GM18861 (cell line): ENCODE results near the gene RAD52.

ENCODE experiments used
- ATAC-seq: cut with Tn5 transposase; IDR thresholded peaks from one replicate; pipeline ENCODE4 v1.9.1; 2021; ENCODE audit not compliant: unreplicated experiment

RAD52 gene

GRCh38 chr12:915090-915489 lies 34.4 kb downstream of the RAD52 start:
- no peak for ATAC-seq

GRCh38 chr12:913919-914698 lies 35.4 kb downstream of the RAD52 start:
- no peak for ATAC-seq

- ATAC-seq = no peak
Observed at GRCh38 chr12:912466-913235, 36.8 kb downstream of the RAD52 start.

- no peak for ATAC-seq
Observed at GRCh38 chr12:911191-911826, 38.2 kb downstream of the RAD52 start.

GRCh38 chr12:910416-910815 lies 39.1 kb downstream of the RAD52 start:
- ATAC-seq = no peak

GRCh38 chr12:909861-910260 lies 39.6 kb downstream of the RAD52 start:
- ATAC-seq = no peak

GRCh38 chr12:907413-908185 lies 41.9 kb downstream of the RAD52 start:
- no peak for ATAC-seq

- no peak for ATAC-seq
Observed at GRCh38 chr12:906062-906585, 43.4 kb downstream of the RAD52 start.

GRCh38 chr12:905261-906031 lies 44.0 kb downstream of the RAD52 start:
- no peak for ATAC-seq

GRCh38 chr12:904010-904414 lies 45.5 kb downstream of the RAD52 start:
- ATAC-seq = no peak

- ATAC-seq = no peak
Observed at GRCh38 chr12:903055-903454, 46.4 kb downstream of the RAD52 start.

- ATAC-seq = no peak
Observed at GRCh38 chr12:902581-902980, 46.9 kb downstream of the RAD52 start.

GRCh38 chr12:897386-897785 lies 52.1 kb downstream of the RAD52 start:
- ATAC-seq = no peak

GRCh38 chr12:896031-896430 lies 53.5 kb downstream of the RAD52 start:
- ATAC-seq = no peak

GRCh38 chr12:894226-894625 lies 55.3 kb downstream of the RAD52 start:
- ATAC-seq = no peak

- no peak for ATAC-seq
Observed at GRCh38 chr12:886206-886605, 63.3 kb downstream of the RAD52 start.

- ATAC-seq = no peak
Observed at GRCh38 chr12:885701-886100, 63.8 kb downstream of the RAD52 start.

- no peak for ATAC-seq
Observed at GRCh38 chr12:884746-885414, 64.6 kb downstream of the RAD52 start.

GRCh38 chr12:880656-881055 lies 68.8 kb downstream of the RAD52 start:
- ATAC-seq = no peak

- no peak for ATAC-seq
Observed at GRCh38 chr12:879641-880040, 69.9 kb downstream of the RAD52 start.
